Peyer's patch (tissue), 4 donors: ENCODE results near the gene B3GNT3. TPM values are rescaled to one million over a fixed set of nuclear protein-coding genes. Genes with fewer than 3 reads are reported as not detected.

ENCODE experiments used
- DNase-seq, 3 donors: peaks; one replicate each; pipeline ENCODE4 v3.0.0-alpha.2; 2017 to 2019
- H3K27ac ChIP-seq, 4 donors: fragments of 200-600 bp; sonication (generic); one replicate each; pipeline ENCODE4 v1.5.1; 2016 to 2019
- H3K27me3 ChIP-seq, 2 donors: fragments of 200-600 bp; sonication (generic); one replicate each; pipeline ENCODE4 v1.5.1; 2019
- H3K36me3 ChIP-seq, 3 donors: fragments of 200-600 bp; sonication (generic); one replicate each; pipeline ENCODE4 v1.5.1; 2016 to 2019
- H3K4me1 ChIP-seq, 4 donors: fragments of 200-600 bp; sonication (generic); one replicate each; pipeline ENCODE4 v1.5.1; 2016 to 2019
- H3K4me3 ChIP-seq, 4 donors: fragments of 200-600 bp; sonication (generic); 1 replicate in 3 of 4; 2 replicates in 1 of 4; pipeline ENCODE4 v1.5.1; 2016 to 2019; ENCODE audit warnings: mild to moderate bottlenecking in 1 of 4
- H3K9me3 ChIP-seq, 4 donors: fragments of 200-600 bp; sonication (generic); one replicate each; pipeline ENCODE4 v1.5.1; 2016 to 2019; ENCODE audit warnings: mild to moderate bottlenecking in 1 of 4
- POLR2A ChIP-seq, 2 donors: fragments of 450-650 bp; IDR thresholded peaks; one replicate each; pipeline ENCODE4 v1.5.1; 2017; ENCODE audit warnings: antibody characterized with exemption in 2 of 2, mild to moderate bottlenecking in 2 of 2, moderate library complexity in 2 of 2
- total RNA-seq, 4 donors: library from RNA; depleted of rRNA; stranded (reverse); fragments of >200 nt; gene quantifications; one replicate each; pipeline ENCODE4 v1.1.0, GENCODE V29; 2016
- TF ChIP-seq, protein P1 (sequence below), 6 experiments: fragments of 450-650 bp in 4 of 6; fragments of 200-600 bp in 2 of 6; sonication (generic) in 1 of 6; IDR thresholded peaks; one replicate each; pipeline ENCODE4 v1.5.1; 2017 to 2019; ENCODE audit warnings: antibody characterized with exemption in 6 of 6, mild to moderate bottlenecking in 3 of 6, moderate library complexity in 1 of 6

The B3GNT3 gene
- total RNA-seq, 4 donors from 2014 or later, result 13.2 to 154 (median 127) TPM

DNA sequence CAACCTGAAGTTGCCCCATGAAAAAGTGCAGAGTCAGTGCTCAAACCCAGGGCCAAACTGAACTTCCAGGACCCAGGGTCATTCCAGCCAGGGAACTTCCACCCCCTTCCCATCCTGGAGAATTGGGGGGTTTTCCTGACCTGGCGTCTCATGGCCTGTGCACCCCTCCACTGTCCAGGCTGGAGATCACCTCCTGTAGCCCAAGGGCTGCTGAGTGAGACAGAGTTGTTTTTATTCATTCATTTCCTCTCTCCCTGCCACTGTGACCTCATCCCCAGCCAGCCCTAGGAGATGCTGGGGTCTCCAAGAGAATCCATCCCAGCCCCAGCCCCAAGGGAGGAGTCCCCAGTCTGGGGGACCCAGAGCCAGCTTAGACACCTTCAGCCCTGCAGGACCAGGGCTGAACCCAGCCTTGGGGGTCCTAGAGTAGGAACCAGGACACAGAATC, 39.5 kb upstream of the B3GNT3 start:
- no peak overlapping the region for H3K4me3 ChIP-seq
- no peaks in the 10 kb centered on the region for H3K9me3 ChIP-seq
- H3K27me3 ChIP-seq, result no peaks in the 10 kb centered on the region
- peak overlapping the region in 1 of 4 donors; percentile 90 for H3K27ac ChIP-seq
- no peak for DNase-seq
- peaks cover 0 to 25% (median 6%) of the 10 kb centered on the region in 4 donors for H3K4me1 ChIP-seq
- no peaks in the 10 kb centered on the region for H3K36me3 ChIP-seq
- TF ChIP-seq POLR2A (IDR thresholded peaks at IDR 0.05), result no peak
- TF ChIP-seq, protein P1, sequence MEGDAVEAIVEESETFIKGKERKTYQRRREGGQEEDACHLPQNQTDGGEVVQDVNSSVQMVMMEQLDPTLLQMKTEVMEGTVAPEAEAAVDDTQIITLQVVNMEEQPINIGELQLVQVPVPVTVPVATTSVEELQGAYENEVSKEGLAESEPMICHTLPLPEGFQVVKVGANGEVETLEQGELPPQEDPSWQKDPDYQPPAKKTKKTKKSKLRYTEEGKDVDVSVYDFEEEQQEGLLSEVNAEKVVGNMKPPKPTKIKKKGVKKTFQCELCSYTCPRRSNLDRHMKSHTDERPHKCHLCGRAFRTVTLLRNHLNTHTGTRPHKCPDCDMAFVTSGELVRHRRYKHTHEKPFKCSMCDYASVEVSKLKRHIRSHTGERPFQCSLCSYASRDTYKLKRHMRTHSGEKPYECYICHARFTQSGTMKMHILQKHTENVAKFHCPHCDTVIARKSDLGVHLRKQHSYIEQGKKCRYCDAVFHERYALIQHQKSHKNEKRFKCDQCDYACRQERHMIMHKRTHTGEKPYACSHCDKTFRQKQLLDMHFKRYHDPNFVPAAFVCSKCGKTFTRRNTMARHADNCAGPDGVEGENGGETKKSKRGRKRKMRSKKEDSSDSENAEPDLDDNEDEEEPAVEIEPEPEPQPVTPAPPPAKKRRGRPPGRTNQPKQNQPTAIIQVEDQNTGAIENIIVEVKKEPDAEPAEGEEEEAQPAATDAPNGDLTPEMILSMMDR (IDR thresholded peaks at IDR 0.05), result no peak

DNA sequence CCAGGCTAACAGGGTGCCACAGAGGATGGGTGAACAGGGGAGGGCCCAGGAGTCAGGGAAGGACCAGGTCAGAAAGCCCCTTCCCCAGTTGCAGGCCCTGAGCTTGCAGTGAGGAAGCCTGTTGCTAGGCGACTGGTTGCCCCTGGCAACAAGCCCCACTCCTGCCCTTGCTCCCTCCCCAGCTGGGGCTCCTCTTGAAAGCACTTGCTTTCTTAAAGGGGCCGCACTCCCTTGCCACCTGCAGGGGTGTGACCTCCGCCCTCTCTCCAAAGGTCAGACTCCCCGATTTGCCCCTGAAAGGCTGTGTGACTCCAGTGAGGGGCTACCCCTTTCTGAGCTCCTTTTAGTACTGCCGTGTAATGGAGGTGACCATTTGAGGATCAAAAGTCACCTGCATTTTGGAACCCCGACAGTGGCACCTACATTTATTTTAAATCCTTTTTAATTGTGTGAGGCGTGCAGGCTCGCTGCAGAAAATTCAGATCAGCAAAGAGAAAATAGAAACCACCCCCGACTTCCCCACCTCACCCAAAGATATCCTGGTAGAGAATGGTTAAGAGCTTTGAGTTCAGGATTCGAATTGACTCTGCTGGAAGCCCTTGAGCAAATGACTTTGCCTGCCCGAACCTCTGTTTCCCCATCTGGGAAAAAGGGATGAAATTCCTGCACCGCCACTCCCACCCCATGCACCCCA, 38.8 kb upstream of the B3GNT3 start:
- peak in 2 of 3 donors; percentile 87 to 89 for DNase-seq
- Histone ChIP-seq H3K27ac (peak overlapping the region in 1 of 4 donors; percentile 90), H3K9me3 (no peaks in the 10 kb centered on the region), H3K4me3 (no peak overlapping the region), H3K36me3 (no peaks in the 10 kb centered on the region), H3K4me1 (peaks cover 0 to 19% (median 6%) of the 10 kb centered on the region in 4 donors), H3K27me3 (no peaks in the 10 kb centered on the region)
- TF ChIP-seq, protein P1 (IDR thresholded peaks at IDR 0.05), result no peak
- TF ChIP-seq POLR2A (IDR thresholded peaks at IDR 0.05), result no peak

DNA sequence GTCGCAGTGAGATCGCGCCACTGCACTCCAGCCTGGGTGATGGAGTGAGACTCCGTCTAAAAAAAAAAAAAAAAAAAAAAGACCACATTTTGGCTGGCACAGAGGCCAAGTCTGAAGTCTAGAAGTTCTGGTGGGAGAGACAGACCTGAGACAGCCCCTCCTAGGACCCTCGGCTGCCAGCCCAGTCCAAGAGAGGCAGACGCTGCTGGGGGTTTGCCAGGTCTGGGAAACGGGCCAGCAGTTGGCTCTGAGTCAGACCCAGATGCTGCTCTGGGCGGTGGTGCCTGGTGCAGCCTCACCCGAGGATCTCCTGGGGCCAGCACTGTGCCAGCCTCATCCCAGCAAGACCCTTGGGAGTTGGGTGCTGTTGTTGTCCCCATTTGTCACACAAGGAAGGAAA, 37.8 kb upstream of the B3GNT3 start:
- Histone ChIP-seq H3K27me3 (no peaks in the 10 kb centered on the region), H3K36me3 (no peaks in the 10 kb centered on the region), H3K27ac (no peak overlapping the region), H3K9me3 (no peaks in the 10 kb centered on the region), H3K4me3 (no peak overlapping the region), H3K4me1 (peaks cover 0 to 19% (median 6%) of the 10 kb centered on the region in 4 donors)
- peak in 2 of 3 donors; percentile 66 to 67 for DNase-seq
- TF ChIP-seq, protein P1 (IDR thresholded peaks at IDR 0.05), result no peak
- no peak for TF ChIP-seq POLR2A (IDR thresholded peaks at IDR 0.05)

DNA sequence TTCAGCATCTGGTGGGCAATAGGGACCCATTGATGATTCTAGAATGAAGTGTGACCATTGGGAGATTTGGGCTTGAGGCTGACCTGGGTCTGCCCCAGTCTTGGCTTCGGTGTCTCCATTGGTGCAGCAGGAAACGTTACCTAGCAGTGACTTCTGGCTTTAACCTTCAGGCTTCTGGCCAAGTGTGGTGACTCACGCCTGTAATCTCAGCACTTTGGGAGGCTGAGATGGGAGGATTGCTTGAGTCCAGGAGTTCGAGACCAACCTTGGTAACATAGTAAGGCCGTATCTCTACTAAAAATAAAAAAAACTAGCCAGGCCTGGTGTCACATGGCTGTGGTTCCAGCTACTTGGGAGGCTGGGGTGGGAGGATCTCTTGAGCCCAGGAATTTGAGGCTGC, 36.4 kb upstream of the B3GNT3 start:
- TF ChIP-seq, protein P1 (IDR thresholded peaks at IDR 0.05), result no peak
- TF ChIP-seq POLR2A (IDR thresholded peaks at IDR 0.05), result no peak
- H3K27me3 ChIP-seq, result no peaks in the 10 kb centered on the region
- no peak overlapping the region for H3K27ac ChIP-seq
- peaks cover 0 to 19% (median 6%) of the 10 kb centered on the region in 4 donors for H3K4me1 ChIP-seq
- DNase-seq, result no peak
- H3K4me3 ChIP-seq, result no peak overlapping the region
- no peaks in the 10 kb centered on the region for H3K36me3 ChIP-seq
- no peaks in the 10 kb centered on the region for H3K9me3 ChIP-seq

DNA sequence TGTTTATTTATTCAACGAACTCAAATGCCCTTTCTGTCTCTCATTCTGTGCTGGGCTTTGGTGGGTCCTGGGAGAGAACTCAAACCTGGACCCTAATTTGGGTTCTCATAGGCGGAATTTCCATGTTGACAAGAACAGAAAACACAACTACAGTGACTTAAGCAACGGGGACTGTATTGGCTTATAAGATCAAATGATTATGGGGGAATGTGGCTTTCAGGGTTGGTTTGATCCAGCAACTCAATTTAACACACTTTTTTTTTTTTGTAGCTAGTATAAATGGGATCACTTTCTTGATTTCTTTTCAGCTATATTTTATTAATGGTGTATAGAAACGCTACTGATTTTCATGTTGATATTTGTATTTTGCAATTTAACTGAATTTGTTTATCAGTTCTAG, 33.8 kb upstream of the B3GNT3 start:
- H3K4me1 ChIP-seq, result peaks cover 0 to 6% (median 3%) of the 10 kb centered on the region in 4 donors
- no peak for DNase-seq
- no peak overlapping the region for H3K4me3 ChIP-seq
- TF ChIP-seq, protein P1 (IDR thresholded peaks at IDR 0.05), result no peak
- TF ChIP-seq POLR2A (IDR thresholded peaks at IDR 0.05), result no peak
- no peaks in the 10 kb centered on the region for H3K36me3 ChIP-seq
- no peaks in the 10 kb centered on the region for H3K9me3 ChIP-seq
- no peak overlapping the region for H3K27ac ChIP-seq
- H3K27me3 ChIP-seq, result no peaks in the 10 kb centered on the region
